HEK293T (cell line): ENCODE measurements around the gene ASIC3.

Experiments
- CTCF ChIA-PET: fragments of 350-600 bp; formaldehyde crosslinking; extraction: SDS; loops from one replicate; lab custom pipeline; 2021; ENCODE audit warnings: antibody characterized with exemption, inconsistent platforms; lab: Yijun Ruan, JAX
- POLR2A ChIA-PET: fragments of 350-600 bp; formaldehyde crosslinking; extraction: SDS; loops from one replicate; lab custom pipeline; 2020; ENCODE audit warnings: antibody characterized with exemption, inconsistent platforms; lab: Yijun Ruan, JAX
- DNase-seq: peaks from one replicate; pipeline ENCODE4 v3.0.0; 2012; ENCODE audit warnings: mixed read lengths; ENCODE audit errors: extremely low spot score
- ARNT ChIP-seq: fragments of 450-650 bp; IDR thresholded peaks from 2 replicates; pipeline ENCODE4 v1.6.1; 2017; ENCODE audit warnings: mild to moderate bottlenecking
- BHLHE40 ChIP-seq: fragments of 450-650 bp; IDR thresholded peaks from 2 replicates; pipeline ENCODE4 v1.6.1; 2016; ENCODE audit warnings: mild to moderate bottlenecking, moderate library complexity, borderline replicate concordance
- CTBP1 ChIP-seq: fragments of 450-650 bp; IDR thresholded peaks from 2 replicates; pipeline ENCODE4 v1.6.1; 2016; ENCODE audit warnings: borderline replicate concordance
- ELF4 ChIP-seq: fragments of 450-650 bp; IDR thresholded peaks from 2 replicates; pipeline ENCODE4 v1.6.1; 2017; ENCODE audit warnings: antibody characterized with exemption
- FOXA1 ChIP-seq: fragments of 450-650 bp; IDR thresholded peaks from 2 replicates; pipeline ENCODE4 v1.6.1; 2016; ENCODE audit warnings: mild to moderate bottlenecking
- FOXK2 ChIP-seq: fragments of 450-650 bp; IDR thresholded peaks from 2 replicates; pipeline ENCODE4 v1.6.1; 2016; ENCODE audit warnings: mild to moderate bottlenecking
- FOXM1 ChIP-seq: fragments of 450-650 bp; IDR thresholded peaks from 2 replicates; pipeline ENCODE4 v1.6.1; 2017; ENCODE audit warnings: mild to moderate bottlenecking, borderline replicate concordance
- HDGF ChIP-seq: fragments of 450-650 bp; IDR thresholded peaks from 2 replicates; pipeline ENCODE4 v1.6.1; 2017; ENCODE audit warnings: antibody characterized with exemption, borderline replicate concordance
- L3MBTL2 ChIP-seq: fragments of 450-650 bp; conservative IDR thresholded peaks from 2 replicates; pipeline ENCODE4 v1.6.1; 2016; ENCODE audit warnings: mild to moderate bottlenecking
- LEF1 ChIP-seq: fragments of 450-650 bp; IDR thresholded peaks from 2 replicates; pipeline ENCODE4 v1.6.1; 2017; ENCODE audit warnings: mild to moderate bottlenecking, borderline replicate concordance
- NFRKB ChIP-seq: fragments of 450-650 bp; IDR thresholded peaks from 2 replicates; pipeline ENCODE4 v1.6.1; 2016; ENCODE audit warnings: mild to moderate bottlenecking, moderate library complexity
- SP1 ChIP-seq: fragments of 450-650 bp; IDR thresholded peaks from 2 replicates; pipeline ENCODE4 v1.6.1; 2017
- SUZ12 ChIP-seq: fragments of 450-650 bp; IDR thresholded peaks from 2 replicates; pipeline ENCODE4 v1.6.1; 2016; ENCODE audit warnings: mild to moderate bottlenecking
- TARDBP ChIP-seq: fragments of 450-650 bp; IDR thresholded peaks from 2 replicates; pipeline ENCODE4 v1.6.1; 2016
- ZNF384 ChIP-seq: fragments of 450-650 bp; IDR thresholded peaks from 2 replicates; pipeline ENCODE4 v1.6.1; 2016
- TF ChIP-seq, protein P1 (sequence below): fragments of 450-650 bp; IDR thresholded peaks from 2 replicates; pipeline ENCODE4 v1.6.1; 2016

The ASIC3 gene

GRCh38 chr7:151043959-151044358 lies 4.4 kb upstream of the ASIC3 start:
- TF ChIP-seq SP1 (no peak), ZNF384 (no peak), ARNT (no peak), HDGF (no peak), NFRKB (no peak), TARDBP (no peak), CTBP1 (no peak), BHLHE40 (no peak), ELF4 (no peak), L3MBTL2 (no peak), FOXA1 (no peak), FOXM1 (no peak), SUZ12 (no peak), LEF1 (no peak), FOXK2 (no peak)
- POLR2A ChIA-PET = interaction anchor here (1.7 kb wide), 1 partner anchor 183 kb away, joined by 4 read pairs; the partner anchor contains the start of gene ABCF2
- CTCF ChIA-PET = no interaction called here
- DNase-seq = no peak

DNA sequence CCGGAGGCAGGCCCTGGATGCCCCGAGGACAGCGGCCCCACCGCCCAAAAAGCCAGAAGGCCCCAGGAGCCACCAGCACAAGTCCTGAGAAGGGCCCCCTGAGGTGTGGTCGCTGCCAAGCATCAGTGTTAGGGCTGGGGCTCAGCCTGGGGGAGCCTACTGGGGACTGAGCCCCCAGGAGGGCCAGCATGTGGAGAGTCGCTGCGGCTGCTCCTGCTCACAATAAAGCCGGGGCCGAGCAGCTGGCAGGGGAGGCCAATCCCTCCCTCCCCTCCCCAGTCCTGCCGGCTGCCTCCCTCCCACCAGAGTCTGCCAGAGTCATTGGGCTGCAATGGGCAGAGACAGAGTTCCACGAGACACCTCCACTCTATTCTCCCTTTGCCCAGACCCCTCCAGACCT lies 3.1 kb upstream of the ASIC3 start:
- no peak for DNase-seq
- no peak for TF ChIP-seq TARDBP
- TF ChIP-seq NFRKB = no peak
- no peak for TF ChIP-seq FOXM1
- no peak for TF ChIP-seq FOXA1
- no peak for TF ChIP-seq L3MBTL2
- no peak for TF ChIP-seq SUZ12
- no peak for TF ChIP-seq SP1
- TF ChIP-seq HDGF = no peak
- TF ChIP-seq BHLHE40 = no peak
- TF ChIP-seq ZNF384 = no peak
- POLR2A ChIA-PET = interaction anchor here (1.0 to 2.0 kb wide), 3 partner anchors 10 to 182 kb away, joined by 4 to 6 read pairs (median 4); partner anchors contain the start of gene ABCF2
- CTCF ChIA-PET = no interaction called here

DNA sequence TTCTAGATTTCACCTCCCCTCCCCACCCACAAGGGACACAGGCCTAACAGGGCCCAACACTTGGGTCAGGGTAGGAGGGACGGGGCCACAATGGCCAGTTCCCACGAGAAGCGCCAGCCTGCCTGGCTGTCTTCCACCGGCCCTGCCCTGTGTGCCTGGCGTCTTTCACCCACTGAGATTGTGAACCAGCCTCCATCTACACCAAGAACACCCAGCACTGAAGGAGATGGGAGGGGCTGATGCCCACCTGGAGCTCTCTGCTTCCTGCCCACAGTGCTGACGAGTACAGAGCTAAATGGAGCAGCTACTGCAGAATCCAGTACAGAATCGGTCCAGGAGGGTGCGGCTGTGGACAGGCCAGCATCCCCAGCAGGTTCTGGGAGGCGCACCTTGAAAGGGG lies 2.4 kb upstream of the ASIC3 start:
- no peak for DNase-seq
- POLR2A ChIA-PET = interaction anchor here (2.0 kb wide), 1 partner anchor 9 kb away, joined by 6 read pairs; no protein-coding TSS in a partner anchor
- TF ChIP-seq TARDBP = no peak
- TF ChIP-seq HDGF = no peak
- TF ChIP-seq, protein P1, sequence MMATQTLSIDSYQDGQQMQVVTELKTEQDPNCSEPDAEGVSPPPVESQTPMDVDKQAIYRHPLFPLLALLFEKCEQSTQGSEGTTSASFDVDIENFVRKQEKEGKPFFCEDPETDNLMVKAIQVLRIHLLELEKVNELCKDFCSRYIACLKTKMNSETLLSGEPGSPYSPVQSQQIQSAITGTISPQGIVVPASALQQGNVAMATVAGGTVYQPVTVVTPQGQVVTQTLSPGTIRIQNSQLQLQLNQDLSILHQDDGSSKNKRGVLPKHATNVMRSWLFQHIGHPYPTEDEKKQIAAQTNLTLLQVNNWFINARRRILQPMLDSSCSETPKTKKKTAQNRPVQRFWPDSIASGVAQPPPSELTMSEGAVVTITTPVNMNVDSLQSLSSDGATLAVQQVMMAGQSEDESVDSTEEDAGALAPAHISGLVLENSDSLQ = no peak
- CTCF ChIA-PET = no interaction called here

DNA sequence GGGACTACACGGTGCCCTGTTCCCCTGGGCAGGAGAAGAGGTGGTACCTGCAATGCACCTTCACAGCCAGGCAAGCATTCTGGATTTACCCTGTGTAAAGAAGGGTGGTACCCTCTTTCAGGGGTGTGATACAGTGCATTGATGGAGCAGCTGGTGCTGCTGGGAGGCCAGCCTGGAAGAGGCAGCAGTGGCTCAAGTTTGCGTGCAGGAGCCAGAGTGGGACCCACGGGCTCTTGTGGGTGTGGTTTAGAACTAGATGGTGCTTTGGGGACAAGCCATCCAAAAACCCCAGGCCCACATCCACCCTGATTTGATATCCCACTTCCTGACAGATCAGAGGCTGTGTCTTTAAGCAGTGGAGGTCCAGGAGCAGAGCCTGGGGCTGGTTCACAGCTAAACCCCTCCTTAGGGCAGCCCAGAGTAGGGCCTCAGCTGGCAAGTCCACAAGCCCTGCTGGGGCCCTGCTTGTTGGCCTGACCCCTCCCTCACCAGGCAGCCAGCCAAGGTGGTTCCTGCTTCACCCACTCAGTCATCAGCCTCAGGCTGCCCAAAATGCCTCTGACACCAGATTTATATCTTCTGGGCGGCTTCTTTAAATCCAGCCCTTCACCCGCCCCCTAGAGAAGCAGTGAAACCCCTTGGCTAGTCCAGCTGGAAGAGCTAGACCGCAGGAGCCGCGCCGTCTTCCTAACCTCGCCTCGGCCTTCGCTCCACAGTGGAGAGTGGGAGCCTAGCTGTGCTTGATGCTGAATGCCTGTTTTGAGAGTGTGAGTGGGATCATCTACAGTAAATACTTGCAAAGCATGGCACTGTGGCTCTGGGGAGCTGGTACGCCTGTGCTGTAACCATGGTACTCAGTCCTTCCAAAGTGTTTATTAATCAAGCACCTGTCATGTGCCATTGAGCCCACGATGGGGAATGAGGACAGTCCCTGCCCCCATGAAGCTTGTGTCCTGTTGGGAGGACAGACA lies 1.4 kb upstream of the ASIC3 start:
- ChIA-PET POLR2A (interaction anchor here (2.0 kb wide), 1 partner anchor 8 kb away, joined by 6 read pairs; no protein-coding TSS in a partner anchor), CTCF (interaction anchor here (1.6 kb wide), 1 partner anchor 18 kb away, joined by 3 read pairs; no protein-coding TSS in a partner anchor)
- TF ChIP-seq L3MBTL2 = no peak
- no peak for TF ChIP-seq ZNF384
- no peak for TF ChIP-seq LEF1
- no peak for TF ChIP-seq TARDBP
- TF ChIP-seq NFRKB = no peak
- TF ChIP-seq HDGF = no peak
- no peak for TF ChIP-seq ARNT
- no peak for TF ChIP-seq SUZ12
- TF ChIP-seq CTBP1 = no peak
- no peak for TF ChIP-seq ELF4
- no peak for TF ChIP-seq FOXK2
- TF ChIP-seq, protein P1 = no peak
- no peak for DNase-seq

GRCh38 chr7:151048911-151049463 lies 656 bp downstream of the ASIC3 start:
- no peak for DNase-seq
- TF ChIP-seq SUZ12 (no peak), ELF4 (no peak), HDGF (no peak), CTBP1 (no peak), LEF1 (no peak), L3MBTL2 (no peak), NFRKB (no peak), TARDBP (no peak), ZNF384 (no peak), BHLHE40 (no peak), FOXM1 (no peak), ARNT (no peak), FOXA1 (no peak), FOXK2 (no peak), SP1 (no peak)
- TF ChIP-seq, protein P1 = no peak
- POLR2A ChIA-PET = no interaction called here
- CTCF ChIA-PET = interaction anchor here (0.6 kb wide), 1 partner anchor 456 kb away, joined by 4 read pairs; no protein-coding TSS in a partner anchor
